ENCODE data around the gene ZNF396. TPM values are rescaled to one million over a fixed set of nuclear protein-coding genes. Genes with fewer than 3 reads are reported as not detected.

Gene ZNF396
- total RNA-seq, 1 donor from 2014 or later, result 1.6 TPM

GRCh38 chr18:35409911-35410310 is 32.8 kb upstream of the ZNF396 start:
- no peak for TF ChIP-seq CTCF (IDR thresholded peaks at IDR 0.05; ENCODE audit: unreplicated experiment)
- Mint-ChIP-seq H3K4me3 (no peak overlapping the region), H3K4me1 (peaks cover 18% of the 10 kb centered on the region), H3K27me3 (ENCODE audit: low read depth) (no peaks in the 10 kb centered on the region), H3K9me3 (peaks cover 7% of the 10 kb centered on the region), H3K36me3 (no peaks in the 10 kb centered on the region), H3K27ac (no peak overlapping the region)
- no peak for DNase-seq (ENCODE audit: low spot score in 2 of 2, unreplicated experiment in 2 of 2)

- Mint-ChIP-seq H3K4me3 (no peak overlapping the region), H3K27me3 (ENCODE audit: low read depth) (no peaks in the 10 kb centered on the region), H3K4me1 (peaks cover 18% of the 10 kb centered on the region), H3K36me3 (no peaks in the 10 kb centered on the region), H3K27ac (no peak overlapping the region), H3K9me3 (peaks cover 9% of the 10 kb centered on the region)
- no peak for DNase-seq (ENCODE audit: low spot score in 2 of 2, unreplicated experiment in 2 of 2)
- no peak for TF ChIP-seq CTCF (IDR thresholded peaks at IDR 0.05; ENCODE audit: unreplicated experiment)
Measured at GRCh38 chr18:35408843-35409261, 31.7 kb upstream of the ZNF396 start.

GRCh38 chr18:35407871-35408481 is 30.8 kb upstream of the ZNF396 start:
- H3K9me3 Mint-ChIP-seq, result peaks cover 9% of the 10 kb centered on the region
- H3K4me1 Mint-ChIP-seq, result peaks cover 16% of the 10 kb centered on the region
- no peaks in the 10 kb centered on the region for H3K27me3 Mint-ChIP-seq (ENCODE audit: low read depth)
- H3K36me3 Mint-ChIP-seq, result no peaks in the 10 kb centered on the region
- no peak for DNase-seq (ENCODE audit: low spot score in 2 of 2, unreplicated experiment in 2 of 2)
- no peak overlapping the region for H3K27ac Mint-ChIP-seq
- H3K4me3 Mint-ChIP-seq, result no peak overlapping the region
- TF ChIP-seq CTCF (IDR thresholded peaks at IDR 0.05; ENCODE audit: unreplicated experiment), result peak; percentile 85

GRCh38 chr18:35406666-35407065 is 29.5 kb upstream of the ZNF396 start:
- no peak for DNase-seq (ENCODE audit: low spot score in 2 of 2, unreplicated experiment in 2 of 2)
- H3K4me1 Mint-ChIP-seq, result peaks cover 8% of the 10 kb centered on the region
- H3K36me3 Mint-ChIP-seq, result no peaks in the 10 kb centered on the region
- no peak for TF ChIP-seq CTCF (IDR thresholded peaks at IDR 0.05; ENCODE audit: unreplicated experiment)
- H3K9me3 Mint-ChIP-seq, result peaks cover 9% of the 10 kb centered on the region
- H3K4me3 Mint-ChIP-seq, result no peak overlapping the region
- no peaks in the 10 kb centered on the region for H3K27me3 Mint-ChIP-seq (ENCODE audit: low read depth)
- no peak overlapping the region for H3K27ac Mint-ChIP-seq

- no peak for DNase-seq (ENCODE audit: low spot score in 2 of 2, unreplicated experiment in 2 of 2)
- no peaks in the 10 kb centered on the region for H3K4me1 Mint-ChIP-seq
- no peaks in the 10 kb centered on the region for H3K9me3 Mint-ChIP-seq
- H3K36me3 Mint-ChIP-seq, result no peaks in the 10 kb centered on the region
- no peak overlapping the region for H3K27ac Mint-ChIP-seq
- no peak overlapping the region for H3K4me3 Mint-ChIP-seq
- H3K27me3 Mint-ChIP-seq (ENCODE audit: low read depth), result no peaks in the 10 kb centered on the region
- TF ChIP-seq CTCF (IDR thresholded peaks at IDR 0.05; ENCODE audit: unreplicated experiment), result no peak
Measured at GRCh38 chr18:35397976-35398375, 20.8 kb upstream of the ZNF396 start.

- Mint-ChIP-seq H3K4me3 (no peak overlapping the region), H3K27me3 (ENCODE audit: low read depth) (peaks cover 6% of the 10 kb centered on the region), H3K36me3 (peaks cover 2% of the 10 kb centered on the region), H3K27ac (no peak overlapping the region), H3K4me1 (no peaks in the 10 kb centered on the region), H3K9me3 (peaks cover 5% of the 10 kb centered on the region)
- no peak for DNase-seq (ENCODE audit: low spot score in 2 of 2, unreplicated experiment in 2 of 2)
- TF ChIP-seq CTCF (IDR thresholded peaks at IDR 0.05; ENCODE audit: unreplicated experiment), result no peak
Measured at GRCh38 chr18:35393716-35394115, 16.6 kb upstream of the ZNF396 start.
